GM12878 (cell line): ENCODE results near the gene SP4. TPM values are rescaled to one million over a fixed set of nuclear protein-coding genes. Genes with fewer than 3 reads are reported as not detected.
A peak's percentile ranks its signal among the peaks of the same experiment; 100 is the strongest.

Experiments used
- ATAC-seq: fragments of 200-7000 bp; cut with Tn5 transposase; 3 replicates; pipeline ENCODE4 v1.9.1; 2020; ENCODE audit warnings: mild to moderate bottlenecking, moderate library complexity
- BruUV-seq: library from RNA; stranded (reverse); fragments of 400-500 nt; replicated peaks from 2 replicates; lab custom pipeline; 2021; lab: Mats Ljungman, UMichigan
- CTCF ChIA-PET: fragments of 300-600 bp; sonication (Branson Sonifier 250); formaldehyde crosslinking; extraction: SDS; loops from one replicate; lab custom pipeline; 2021; ENCODE audit warnings: inconsistent platforms; lab: Yijun Ruan, JAX
- POLR2A ChIA-PET: fragments of 350-600 bp; formaldehyde crosslinking; extraction: SDS; loops from one replicate; lab custom pipeline; 2021; ENCODE audit warnings: inconsistent platforms; lab: Charles Lee
- RAD21 ChIA-PET: fragments of 300-600 bp; sonication (Branson Sonifier 250); formaldehyde crosslinking; loops from one replicate; lab custom pipeline; 2023; ENCODE audit warnings: antibody characterized with exemption; ENCODE audit not compliant: unreplicated experiment; lab: Charles Lee
- SMC1A ChIA-PET: fragments of 300-600 bp; sonication (Branson Sonifier 250); formaldehyde crosslinking; loops from one replicate; lab custom pipeline; 2023; ENCODE audit not compliant: unreplicated experiment, uncharacterized antibody; lab: Charles Lee
- DNase-seq: peaks from one replicate; pipeline ENCODE4 v3.0.0-alpha.2; 2011; ENCODE audit warnings: low read depth, low spot score
- FAIRE-seq: peaks from 3 replicates; lab custom pipeline; 2011; peaks lifted over from hg19 to GRCh38; lab: Jason Lieb, UNC
- H2AFZ ChIP-seq: 2 replicates; pipeline ENCODE4 v1.6.0; 2011; ENCODE audit warnings: low read depth, low read length, control low read depth; ENCODE audit not compliant: control insufficient read depth
- H3K27ac ChIP-seq: 2 replicates; pipeline ENCODE4 v1.5.1; 2011; ENCODE audit warnings: control low read depth; ENCODE audit not compliant: control insufficient read depth, insufficient read depth
- H3K27me3 ChIP-seq, 2 experiments: replicated peaks in 1 of 2; 2 replicates each; pipeline versions ENCODE4 v1.6.0 to v1.6.1; 2011; ENCODE audit warnings: low read length in 1 of 2; ENCODE audit not compliant: control insufficient read depth in 2 of 2, insufficient read depth in 2 of 2
- H3K36me3 ChIP-seq, 2 experiments: 2 replicates each; pipeline ENCODE4 v1.5.1; 2011; ENCODE audit warnings: low read length in 1 of 2; ENCODE audit not compliant: control insufficient read depth in 2 of 2, insufficient read depth in 2 of 2
- H3K4me1 ChIP-seq: 2 replicates; pipeline ENCODE4 v1.6.1; 2011; ENCODE audit warnings: mild to moderate bottlenecking, low read length, moderate library complexity, mixed read lengths; ENCODE audit not compliant: control insufficient read depth, insufficient read depth
- H3K4me2 ChIP-seq: 2 replicates; pipeline ENCODE4 v1.6.0; 2011; ENCODE audit warnings: control low read depth; ENCODE audit not compliant: control insufficient read depth, insufficient read depth
- H3K4me3 ChIP-seq: fragments of 200-600 bp; sonication (generic); 2 replicates; pipeline ENCODE4 v1.5.1; 2016
- H3K79me2 ChIP-seq: 2 replicates; pipeline ENCODE4 v1.6.0; 2011; ENCODE audit warnings: low read length; ENCODE audit not compliant: control insufficient read depth, insufficient read depth
- H3K9ac ChIP-seq: 2 replicates; pipeline ENCODE4 v1.8.0; 2011; ENCODE audit warnings: low read length, control low read depth, mixed read lengths; ENCODE audit not compliant: control insufficient read depth, insufficient read depth
- H3K9me3 ChIP-seq: replicated peaks from 3 replicates; pipeline ENCODE4 v1.5.1; 2011; ENCODE audit warnings: mild to moderate bottlenecking, low read length; ENCODE audit not compliant: control insufficient read depth, insufficient read depth
- H4K20me1 ChIP-seq: 2 replicates; pipeline ENCODE4 v1.6.0; 2011; ENCODE audit not compliant: control insufficient read depth, insufficient read depth
- BCL11A ChIP-seq: IDR thresholded peaks from 2 replicates; pipeline ENCODE4 v1.6.1; 2011; ENCODE audit warnings: low read depth, low read length
- CREB1 ChIP-seq: IDR thresholded peaks from 2 replicates; pipeline ENCODE4 v1.6.1; 2012; ENCODE audit warnings: low read depth, mild to moderate bottlenecking, inconsistent platforms
- E2F8 ChIP-seq: fragments of 450-650 bp; IDR thresholded peaks from 2 replicates; pipeline ENCODE4 v1.6.1; 2018; ENCODE audit warnings: mild to moderate bottlenecking, low read depth, moderate library complexity; ENCODE audit not compliant: partially characterized antibody
- EZH2 ChIP-seq: IDR thresholded peaks from 2 replicates; pipeline ENCODE4 v1.6.1; 2012; ENCODE audit warnings: low read depth, mild to moderate bottlenecking, control low read depth, inconsistent platforms, low read length, borderline replicate concordance; ENCODE audit not compliant: control insufficient read depth
- POU2F2 ChIP-seq: IDR thresholded peaks from 3 replicates; pipeline ENCODE4 v1.6.1; 2011; ENCODE audit warnings: low read depth, mild to moderate bottlenecking, low read length, borderline replicate concordance
- RCOR1 ChIP-seq: conservative IDR thresholded peaks from 2 replicates; pipeline ENCODE4 v1.6.1; 2012; ENCODE audit warnings: low read depth, low read length, improper control_type of control experiment
- TAF1 ChIP-seq: IDR thresholded peaks from 2 replicates; pipeline ENCODE4 v1.6.1; 2011; ENCODE audit warnings: mild to moderate bottlenecking, low read depth, low read length, borderline replicate concordance
- TARDBP ChIP-seq: IDR thresholded peaks from 2 replicates; pipeline ENCODE4 v1.6.1; 2016; ENCODE audit warnings: borderline replicate concordance
- TCF7 ChIP-seq: IDR thresholded peaks from 2 replicates; pipeline ENCODE4 v1.6.1; 2014; ENCODE audit warnings: antibody characterized with exemption, borderline replicate concordance
- ZNF622 ChIP-seq: fragments of 450-650 bp; IDR thresholded peaks from 2 replicates; pipeline ENCODE4 v1.6.1; 2017; ENCODE audit warnings: mild to moderate bottlenecking, inconsistent platforms
- ZNF687 ChIP-seq: fragments of 450-650 bp; IDR thresholded peaks from 2 replicates; pipeline ENCODE4 v1.6.1; 2017; ENCODE audit warnings: mild to moderate bottlenecking, moderate library complexity
- WGBS: methylation state at CpG from one replicate; pipeline ENCODE4 v1.1.6; 2016; ENCODE audit warnings: low lambda C conversion rate; ENCODE audit not compliant: insufficient replicate concordance, insufficient coverage; ENCODE audit errors: missing lambda C conversion rate; 5-methylcytosine and 5-hydroxymethylcytosine counted together
- in situ Hi-C: fragments of 300-500 bp; cut with MboI; formaldehyde crosslinking; loops from 9 replicates; pipeline ENCODE4 v1.14.3; 2018; ENCODE audit warnings: mixed read lengths
- intact Hi-C: fragments of 100-400 bp; cut with micrococcal nuclease; formaldehyde crosslinking; loops from one replicate; pipeline ENCODE4 v1.14.2; 2022; ENCODE audit not compliant: unreplicated experiment
- polyA plus RNA-seq, 11 experiments: library from polyadenylated mRNA; depleted of rRNA in 4 of 11; unstranded in 6 of 11; stranded (reverse) in 5 of 11; fragments of >200 nt; fragmentation: Nextera tagmentation in 4 of 11; fragmentation: Illumina TruSeq in 1 of 11; extraction: Ambion mirVana in 4 of 11; extraction: Trizol in 1 of 11; gene quantifications; 1 replicate in 1 of 11; 2 replicates in 10 of 11; pipeline versions ENCODE4 v1.2.1 to v1.2.3, GENCODE V29; 2011 to 2016; ENCODE audit warnings: inconsistent platforms in 2 of 11, missing spikeins in 2 of 11, low read depth in 1 of 11
- total RNA-seq, 4 experiments: library from RNA; depleted of rRNA in 3 of 4; stranded (reverse); fragments of >200 nt in 3 of 4; fragmentation: Illumina TruSeq in 1 of 4; extraction: Trizol in 1 of 4; gene quantifications; 2 replicates each; pipeline versions ENCODE4 v1.2.1 to v1.2.3, GENCODE V29; 2013 to 2021
- TF ChIP-seq, protein P1 (sequence below): fragments of 450-650 bp; IDR thresholded peaks from 2 replicates; pipeline ENCODE4 v1.6.1; 2014; ENCODE audit warnings: mild to moderate bottlenecking
- TF ChIP-seq, protein P2 (sequence below): IDR thresholded peaks from 2 replicates; pipeline ENCODE4 v1.6.1; 2011; ENCODE audit warnings: borderline replicate concordance, low read depth, mild to moderate bottlenecking, moderate library complexity, mixed read lengths, low read length; ENCODE audit not compliant: insufficient read depth; ENCODE audit errors: extremely low read length

SP4 gene
- total and polyA plus RNA-seq, 10 of the 15 experiments (the other 5 are each of a cell fraction or from before 2014, with no cell fraction given): 6.2 to 32.4 (median 16.1) TPM

DNA sequence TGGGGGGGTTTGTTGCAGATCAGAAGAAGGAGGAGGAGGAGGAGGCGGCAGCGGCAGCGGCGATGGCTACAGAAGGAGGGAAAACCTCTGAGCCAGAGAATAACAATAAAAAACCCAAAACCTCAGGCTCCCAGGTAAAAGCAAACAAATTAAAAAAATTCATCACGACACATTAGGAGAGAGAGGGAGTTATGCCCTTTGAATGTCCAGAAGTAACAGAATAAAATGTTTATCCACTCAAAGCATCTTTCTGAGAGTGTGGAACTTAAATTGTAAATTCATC, 717 bp downstream of the SP4 start (continued):
- TF ChIP-seq TARDBP (no peak), TAF1 (no peak)

DNA sequence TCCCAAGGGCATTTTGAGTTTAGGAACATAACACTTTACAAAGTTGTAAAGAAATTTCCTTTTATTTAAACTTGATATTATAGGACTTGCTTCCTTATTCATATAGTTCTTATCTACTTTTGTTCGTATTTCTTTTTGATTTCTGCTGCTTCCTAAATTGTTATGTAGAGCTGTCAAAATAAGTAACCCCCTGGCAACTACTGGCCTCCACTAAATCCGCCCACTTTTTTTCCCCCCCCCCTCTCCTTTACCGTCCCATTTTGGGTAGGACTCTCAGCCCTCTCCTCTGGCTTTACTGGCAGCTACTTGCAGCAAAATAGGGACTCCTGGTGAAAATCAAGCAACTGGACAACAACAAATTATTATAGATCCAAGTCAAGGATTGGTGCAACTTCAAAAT, 1.1 kb downstream of the SP4 start:
- CTCF ChIA-PET: interaction anchor here (1.5 to 2.9 kb wide), 2 partner anchors 167 to 169 kb away, joined by 3 to 13 read pairs; no protein-coding TSS in a partner anchor
- no TSS peak for BruUV-seq
- Histone ChIP-seq H3K79me2 (peaks cover 36% of the 10 kb centered on the region), H2AFZ (no peak overlapping the region), H3K9me3 (no peaks in the 10 kb centered on the region), H3K4me1 (peaks cover 15% of the 10 kb centered on the region), H4K20me1 (no peaks in the 10 kb centered on the region), H3K9ac (no peak overlapping the region; the same call in 1 of the 2 replicates), H3K4me3 (peak overlapping the region; percentile 95), H3K27ac (no peak overlapping the region), H3K27me3 (no peaks in the 10 kb centered on the region), H3K36me3 (peaks cover 0 to 4% of the 10 kb centered on the region in 2 experiments; a peak in 1 of 4 replicates), H3K4me2 (peak overlapping the region; percentile 17; the same call in 1 of the 2 replicates)
- in situ Hi-C loops (no loop called here), intact Hi-C loops (loop anchor here (5.0 kb wide), 1 partner anchor 127 kb away; no protein-coding TSS in a partner anchor)
- ATAC-seq (no peak), FAIRE-seq (no peak), DNase-seq (no peak)
- 74% methylated on average over 3 of the region's 3 CpGs for WGBS
- SMC1A ChIA-PET: interaction anchor here (0.6 to 2.2 kb wide), 10 partner anchors 10 to 510 kb away, joined by 3 to 8 read pairs (median 3); no protein-coding TSS in a partner anchor
- POLR2A ChIA-PET: no interaction called here
- RAD21 ChIA-PET: interaction anchor here (1.6 to 2.5 kb wide), 4 partner anchors 12 to 76 kb away, joined by 4 to 17 read pairs (median 6); no protein-coding TSS in a partner anchor
- TF ChIP-seq ZNF622 (no peak), POU2F2 (no peak), RCOR1 (no peak), BCL11A (no peak), EZH2 (no peak), ZNF687 (no peak), CREB1 (no peak), TCF7 (no peak), E2F8 (no peak)
- TF ChIP-seq, protein P1, sequence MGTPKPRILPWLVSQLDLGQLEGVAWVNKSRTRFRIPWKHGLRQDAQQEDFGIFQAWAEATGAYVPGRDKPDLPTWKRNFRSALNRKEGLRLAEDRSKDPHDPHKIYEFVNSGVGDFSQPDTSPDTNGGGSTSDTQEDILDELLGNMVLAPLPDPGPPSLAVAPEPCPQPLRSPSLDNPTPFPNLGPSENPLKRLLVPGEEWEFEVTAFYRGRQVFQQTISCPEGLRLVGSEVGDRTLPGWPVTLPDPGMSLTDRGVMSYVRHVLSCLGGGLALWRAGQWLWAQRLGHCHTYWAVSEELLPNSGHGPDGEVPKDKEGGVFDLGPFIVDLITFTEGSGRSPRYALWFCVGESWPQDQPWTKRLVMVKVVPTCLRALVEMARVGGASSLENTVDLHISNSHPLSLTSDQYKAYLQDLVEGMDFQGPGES: no peak
- TF ChIP-seq, protein P2, sequence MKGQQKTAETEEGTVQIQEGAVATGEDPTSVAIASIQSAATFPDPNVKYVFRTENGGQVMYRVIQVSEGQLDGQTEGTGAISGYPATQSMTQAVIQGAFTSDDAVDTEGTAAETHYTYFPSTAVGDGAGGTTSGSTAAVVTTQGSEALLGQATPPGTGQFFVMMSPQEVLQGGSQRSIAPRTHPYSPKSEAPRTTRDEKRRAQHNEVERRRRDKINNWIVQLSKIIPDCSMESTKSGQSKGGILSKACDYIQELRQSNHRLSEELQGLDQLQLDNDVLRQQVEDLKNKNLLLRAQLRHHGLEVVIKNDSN: no peak
